Astrocyte of the spinal cord (primary cell): Measurements from ENCODE around the gene ITGA8.

Experiments used
- DNase-seq: peaks from one replicate; pipeline ENCODE4 v3.0.0; 2011; ENCODE audit warnings: low read depth, low spot score
- H3K4me3 ChIP-seq: 2 replicates; pipeline ENCODE4 v1.5.1; 2011; ENCODE audit warnings: low read depth, mild to moderate bottlenecking, low read length, moderate library complexity
- in situ Hi-C: cut with HindIII; loops from 2 replicates; pipeline ENCODE4 v1.10.0; 2017; ENCODE audit warnings: low sequenced_read_pairs
- TF ChIP-seq, protein P1 (sequence below): IDR thresholded peaks from 2 replicates; pipeline ENCODE4 v1.5.1; 2012; ENCODE audit warnings: low read depth, mild to moderate bottlenecking, low read length, inconsistent platforms

The ITGA8 gene

DNA sequence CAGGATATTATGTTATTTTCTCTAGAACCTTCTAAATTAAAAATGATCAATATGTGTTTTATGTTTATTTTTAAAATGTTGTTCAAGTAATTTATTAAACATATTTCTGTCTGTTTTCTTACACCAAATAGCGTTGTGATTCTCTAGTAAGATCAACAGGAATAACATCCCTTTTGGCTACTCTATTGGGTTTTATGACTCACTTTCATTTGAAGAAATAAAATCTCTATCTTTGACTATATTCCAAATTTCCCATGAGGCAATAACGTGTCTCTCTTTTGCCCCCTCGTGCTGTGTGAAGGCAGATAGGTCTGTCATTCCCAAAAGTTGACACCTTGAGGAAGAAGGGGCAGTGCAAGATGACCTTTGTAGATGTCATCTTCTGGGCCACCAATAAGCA, 40.9 kb downstream of the ITGA8 start:
- DNase-seq = no peak
- no peak overlapping the region for H3K4me3 ChIP-seq
- in situ Hi-C loops = no loop called here
- TF ChIP-seq, protein P1, sequence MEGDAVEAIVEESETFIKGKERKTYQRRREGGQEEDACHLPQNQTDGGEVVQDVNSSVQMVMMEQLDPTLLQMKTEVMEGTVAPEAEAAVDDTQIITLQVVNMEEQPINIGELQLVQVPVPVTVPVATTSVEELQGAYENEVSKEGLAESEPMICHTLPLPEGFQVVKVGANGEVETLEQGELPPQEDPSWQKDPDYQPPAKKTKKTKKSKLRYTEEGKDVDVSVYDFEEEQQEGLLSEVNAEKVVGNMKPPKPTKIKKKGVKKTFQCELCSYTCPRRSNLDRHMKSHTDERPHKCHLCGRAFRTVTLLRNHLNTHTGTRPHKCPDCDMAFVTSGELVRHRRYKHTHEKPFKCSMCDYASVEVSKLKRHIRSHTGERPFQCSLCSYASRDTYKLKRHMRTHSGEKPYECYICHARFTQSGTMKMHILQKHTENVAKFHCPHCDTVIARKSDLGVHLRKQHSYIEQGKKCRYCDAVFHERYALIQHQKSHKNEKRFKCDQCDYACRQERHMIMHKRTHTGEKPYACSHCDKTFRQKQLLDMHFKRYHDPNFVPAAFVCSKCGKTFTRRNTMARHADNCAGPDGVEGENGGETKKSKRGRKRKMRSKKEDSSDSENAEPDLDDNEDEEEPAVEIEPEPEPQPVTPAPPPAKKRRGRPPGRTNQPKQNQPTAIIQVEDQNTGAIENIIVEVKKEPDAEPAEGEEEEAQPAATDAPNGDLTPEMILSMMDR = no peak

- in situ Hi-C loops = no loop called here
- DNase-seq = no peak
- H3K4me3 ChIP-seq = no peak overlapping the region
- TF ChIP-seq, protein P1 = no peak
These were observed 47.3 kb downstream of the ITGA8 start for GRCh38 chr10:15672469-15672868.

DNA sequence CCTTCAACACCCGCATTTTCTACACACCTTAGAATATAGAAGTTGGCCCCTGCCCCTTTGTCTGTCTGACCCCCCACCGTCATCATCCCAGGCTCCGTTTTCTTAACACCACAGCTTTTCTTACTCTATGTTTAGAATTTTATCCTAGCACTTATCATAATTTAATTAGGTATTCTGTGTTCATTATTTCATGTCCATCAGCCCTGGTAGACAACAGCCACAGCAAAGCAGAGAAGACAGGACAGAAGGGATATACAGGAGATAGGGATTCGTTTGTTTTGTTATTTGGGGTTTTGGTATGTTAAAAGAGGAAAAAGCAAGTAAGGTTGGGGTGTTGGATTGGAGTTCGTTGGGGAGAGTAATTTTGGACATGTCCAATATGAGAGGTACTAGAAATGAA, 48.8 kb downstream of the ITGA8 start:
- no peak for DNase-seq
- TF ChIP-seq, protein P1 = no peak
- in situ Hi-C loops = no loop called here
- no peak overlapping the region for H3K4me3 ChIP-seq

DNA sequence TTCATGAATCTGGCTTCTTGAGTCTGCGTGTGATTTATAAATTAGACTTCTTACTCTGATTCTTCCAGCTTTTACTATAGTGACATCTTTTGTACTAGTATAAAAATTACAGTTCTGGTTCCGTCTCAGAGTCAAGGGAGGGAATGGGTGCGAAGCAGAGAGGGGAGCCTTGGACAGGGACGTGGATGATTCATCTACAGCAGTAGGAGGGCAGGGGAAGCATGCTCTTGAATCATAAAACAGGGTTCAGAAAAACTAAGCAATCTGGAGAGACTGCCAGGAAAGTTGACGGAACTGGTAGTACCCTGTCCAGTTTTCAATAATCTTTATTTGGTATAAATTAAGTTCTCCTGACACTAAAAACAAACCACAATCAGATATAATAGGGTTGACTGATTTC, 58.1 kb downstream of the ITGA8 start:
- TF ChIP-seq, protein P1 = no peak
- in situ Hi-C loops = no loop called here
- H3K4me3 ChIP-seq = no peak overlapping the region
- DNase-seq = peak; percentile 19

DNA sequence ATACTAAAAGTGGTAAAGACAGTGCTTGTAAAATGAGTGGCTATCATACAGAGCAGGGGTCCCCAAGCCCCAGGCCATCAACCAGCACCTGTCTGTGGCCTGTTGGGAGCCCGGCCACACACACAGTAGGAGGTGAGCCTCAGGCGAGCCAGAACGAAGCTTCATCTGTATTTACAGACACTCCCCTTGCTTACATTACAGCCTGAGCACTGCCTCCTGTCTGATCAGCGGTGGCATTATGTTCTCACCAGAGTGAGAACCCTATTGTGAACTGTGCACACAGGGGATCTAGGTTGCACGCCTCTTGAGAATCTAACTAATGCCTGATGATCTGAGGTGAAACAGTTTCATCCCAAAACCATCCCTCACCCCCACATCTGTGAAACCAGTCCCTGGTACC, 58.7 kb downstream of the ITGA8 start:
- TF ChIP-seq, protein P1 = no peak
- DNase-seq = no peak
- H3K4me3 ChIP-seq = no peak overlapping the region
- in situ Hi-C loops = no loop called here

DNA sequence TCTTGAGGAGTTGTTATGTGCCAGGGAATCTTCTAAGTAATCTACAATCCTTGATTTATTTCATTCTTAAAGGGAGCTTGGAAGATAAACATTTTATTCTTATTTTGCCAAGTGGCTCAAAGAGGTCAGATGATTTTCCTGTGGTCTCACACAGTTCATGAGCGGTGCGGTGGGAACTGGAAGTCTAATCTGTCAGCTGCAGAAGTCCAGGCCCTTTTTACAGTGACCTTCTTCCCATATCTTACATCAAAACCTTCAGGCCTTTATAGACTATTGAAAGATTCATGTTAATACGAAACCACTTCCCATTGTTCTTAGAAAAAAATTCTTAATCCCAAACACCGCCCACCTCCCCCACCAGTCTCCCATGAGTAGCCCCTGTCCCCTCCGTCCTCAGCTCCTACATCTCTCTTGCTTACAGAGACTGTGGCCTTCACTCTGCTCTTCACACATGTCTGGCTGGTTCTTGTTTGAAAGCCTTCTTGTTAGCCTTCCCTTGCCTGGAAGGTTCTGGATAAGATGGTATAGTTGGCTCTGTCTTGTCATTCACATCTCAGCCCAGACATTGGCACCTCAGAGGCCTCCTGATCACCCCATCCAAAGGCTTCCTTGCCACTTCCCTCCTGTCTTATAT, 61.5 kb downstream of the ITGA8 start:
- TF ChIP-seq, protein P1 = no peak
- DNase-seq = no peak
- no peak overlapping the region for H3K4me3 ChIP-seq
- in situ Hi-C loops = no loop called here
